Endothelial cell of umbilical vein (primary cell): Measurements from ENCODE around the gene GLB1L2.

Experiments used
- CTCF ChIP-seq, 2 donors: IDR thresholded peaks; 1 replicate in 1 of 2; 2 replicates in 1 of 2; pipeline ENCODE4 v1.5.1; 2011; ENCODE audit warnings: low read length in 2 of 2, mild to moderate bottlenecking in 2 of 2, moderate library complexity in 2 of 2, control low read depth in 1 of 2, inconsistent platforms in 1 of 2, low read depth in 1 of 2; ENCODE audit not compliant: insufficient read depth in 1 of 2; ENCODE audit errors: extremely low read depth in 1 of 2
- MYC ChIP-seq: IDR thresholded peaks from one replicate; pipeline ENCODE4 v1.6.1; 2011; ENCODE audit warnings: mild to moderate bottlenecking, low read depth, low read length
- POLR2A ChIP-seq: IDR thresholded peaks from 2 replicates; pipeline ENCODE4 v1.6.1; 2012; ENCODE audit warnings: low read depth, mild to moderate bottlenecking, control low read depth, low read length
- POLR2AphosphoS5 ChIP-seq: IDR thresholded peaks from 2 replicates; pipeline ENCODE4 v1.6.1; 2012; ENCODE audit warnings: low read depth, mild to moderate bottlenecking, control low read depth, low read length, moderate library complexity; ENCODE audit not compliant: insufficient read depth

GRCh38 chr11:134360050-134360835, 28.5 kb downstream of the GLB1L2 start:
- TF ChIP-seq CTCF (IDR thresholded peaks at IDR 0.05; ENCODE audit: extremely low read depth in 1 of 2, insufficient read depth in 1 of 2, low read depth in 1 of 2, low read length in 2 of 2) (peak; percentile 86 to 97), MYC (no peak), POLR2A (no peak), POLR2AphosphoS5 (no peak)
